Breast epithelium (tissue), 3 donors: ENCODE measurements around the gene STX3.

ENCODE experiments used
- POLR2A ChIP-seq: fragments of 450-650 bp; IDR thresholded peaks from one replicate; pipeline ENCODE4 v1.6.1; 2016; ENCODE audit warnings: antibody characterized with exemption, mild to moderate bottlenecking, moderate library complexity
- POLR2AphosphoS5 ChIP-seq, 3 donors: sonication (generic); formaldehyde crosslinking; IDR thresholded peaks; one replicate each; pipeline ENCODE4 v1.6.1; 2017; ENCODE audit warnings: antibody characterized with exemption in 3 of 3
- TF ChIP-seq, protein P1 (sequence below), 3 donors: fragments of 450-650 bp; IDR thresholded peaks; one replicate each; pipeline ENCODE4 v1.5.1; 2016 to 2017; ENCODE audit warnings: antibody characterized with exemption in 3 of 3, mild to moderate bottlenecking in 3 of 3, moderate library complexity in 3 of 3

DNA sequence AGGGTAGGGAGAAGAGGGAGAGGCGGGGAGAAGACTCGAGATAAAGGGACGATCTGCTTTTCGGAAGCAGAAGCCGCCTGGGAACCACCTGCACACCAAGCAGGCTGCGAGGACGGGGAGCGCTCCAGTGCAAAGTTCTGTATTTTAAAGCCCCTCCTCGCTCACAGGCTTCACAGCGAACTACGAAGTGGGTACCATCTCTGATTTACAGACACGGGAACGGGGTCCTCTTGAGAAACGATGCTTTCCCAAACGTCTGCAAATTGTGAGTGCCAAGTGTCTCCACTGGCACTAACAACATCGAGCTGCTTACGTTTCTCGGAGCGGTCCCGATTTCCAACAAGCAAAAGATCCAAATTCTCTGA lies 700 bp upstream of the STX3 start:
- TF ChIP-seq, protein P1, sequence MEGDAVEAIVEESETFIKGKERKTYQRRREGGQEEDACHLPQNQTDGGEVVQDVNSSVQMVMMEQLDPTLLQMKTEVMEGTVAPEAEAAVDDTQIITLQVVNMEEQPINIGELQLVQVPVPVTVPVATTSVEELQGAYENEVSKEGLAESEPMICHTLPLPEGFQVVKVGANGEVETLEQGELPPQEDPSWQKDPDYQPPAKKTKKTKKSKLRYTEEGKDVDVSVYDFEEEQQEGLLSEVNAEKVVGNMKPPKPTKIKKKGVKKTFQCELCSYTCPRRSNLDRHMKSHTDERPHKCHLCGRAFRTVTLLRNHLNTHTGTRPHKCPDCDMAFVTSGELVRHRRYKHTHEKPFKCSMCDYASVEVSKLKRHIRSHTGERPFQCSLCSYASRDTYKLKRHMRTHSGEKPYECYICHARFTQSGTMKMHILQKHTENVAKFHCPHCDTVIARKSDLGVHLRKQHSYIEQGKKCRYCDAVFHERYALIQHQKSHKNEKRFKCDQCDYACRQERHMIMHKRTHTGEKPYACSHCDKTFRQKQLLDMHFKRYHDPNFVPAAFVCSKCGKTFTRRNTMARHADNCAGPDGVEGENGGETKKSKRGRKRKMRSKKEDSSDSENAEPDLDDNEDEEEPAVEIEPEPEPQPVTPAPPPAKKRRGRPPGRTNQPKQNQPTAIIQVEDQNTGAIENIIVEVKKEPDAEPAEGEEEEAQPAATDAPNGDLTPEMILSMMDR (IDR thresholded peaks at IDR 0.05): no peak
- no peak for TF ChIP-seq POLR2AphosphoS5 (IDR thresholded peaks at IDR 0.05)
- no peak for TF ChIP-seq POLR2A
